ENCODE measurements around the gene UTP3.

The UTP3 gene

DNA sequence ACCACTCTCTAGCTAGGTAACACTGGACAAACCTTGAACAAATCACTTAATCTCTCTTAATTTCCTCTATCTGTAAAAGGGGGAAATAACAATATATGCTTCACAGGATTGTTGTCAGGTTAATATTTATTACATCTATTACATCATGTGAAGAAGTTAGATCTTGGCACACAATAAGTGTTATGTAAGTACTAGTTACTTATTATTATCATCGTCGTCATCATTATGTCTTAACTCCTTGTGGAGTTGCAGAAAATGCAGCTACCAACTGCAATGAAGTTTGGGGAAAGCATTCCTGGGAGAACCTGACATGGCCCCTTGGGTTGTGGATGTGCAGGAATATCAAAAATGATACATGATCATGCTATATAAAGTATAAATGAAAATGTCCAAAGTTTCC is 17.2 kb upstream of the UTP3 start:
- no peak overlapping the region for H3K4me3 ChIP-seq (ENCODE audit: low read depth in 1 of 2, low read length in 2 of 2)
- no peaks in the 10 kb centered on the region for H3K36me3 ChIP-seq (ENCODE audit: insufficient read depth, low read length)
- ATAC-seq (ENCODE audit: insufficient read depth, low read depth), result no peak
- H3K4me1 ChIP-seq (ENCODE audit: insufficient read depth, low read length), result peaks cover 70% of the 10 kb centered on the region
- H4K20me1 ChIP-seq (ENCODE audit: insufficient read depth, low read length), result no peaks in the 10 kb centered on the region
- no peak overlapping the region for H3K9ac ChIP-seq (ENCODE audit: low read depth, low read length)
- no peak overlapping the region for H2AFZ ChIP-seq (ENCODE audit: low read depth, low read length)
- no peaks in the 10 kb centered on the region for H3K9me3 ChIP-seq (ENCODE audit: insufficient read depth, low read length, severe bottlenecking)
- TF ChIP-seq, protein P1, sequence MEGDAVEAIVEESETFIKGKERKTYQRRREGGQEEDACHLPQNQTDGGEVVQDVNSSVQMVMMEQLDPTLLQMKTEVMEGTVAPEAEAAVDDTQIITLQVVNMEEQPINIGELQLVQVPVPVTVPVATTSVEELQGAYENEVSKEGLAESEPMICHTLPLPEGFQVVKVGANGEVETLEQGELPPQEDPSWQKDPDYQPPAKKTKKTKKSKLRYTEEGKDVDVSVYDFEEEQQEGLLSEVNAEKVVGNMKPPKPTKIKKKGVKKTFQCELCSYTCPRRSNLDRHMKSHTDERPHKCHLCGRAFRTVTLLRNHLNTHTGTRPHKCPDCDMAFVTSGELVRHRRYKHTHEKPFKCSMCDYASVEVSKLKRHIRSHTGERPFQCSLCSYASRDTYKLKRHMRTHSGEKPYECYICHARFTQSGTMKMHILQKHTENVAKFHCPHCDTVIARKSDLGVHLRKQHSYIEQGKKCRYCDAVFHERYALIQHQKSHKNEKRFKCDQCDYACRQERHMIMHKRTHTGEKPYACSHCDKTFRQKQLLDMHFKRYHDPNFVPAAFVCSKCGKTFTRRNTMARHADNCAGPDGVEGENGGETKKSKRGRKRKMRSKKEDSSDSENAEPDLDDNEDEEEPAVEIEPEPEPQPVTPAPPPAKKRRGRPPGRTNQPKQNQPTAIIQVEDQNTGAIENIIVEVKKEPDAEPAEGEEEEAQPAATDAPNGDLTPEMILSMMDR (IDR thresholded peaks at IDR 0.05; ENCODE audit: borderline replicate concordance, extremely low read depth, low read length, poor library complexity, severe bottlenecking), result no peak
- no peak for TF ChIP-seq EZH2 (IDR thresholded peaks at IDR 0.05; ENCODE audit: borderline replicate concordance, low read depth, low read length, severe bottlenecking)
- H3K27me3 ChIP-seq (ENCODE audit: insufficient read depth, low read length, poor library complexity), result no peaks in the 10 kb centered on the region
- no peak overlapping the region for H3K4me2 ChIP-seq (ENCODE audit: insufficient read depth, low read length)
- H3K27ac ChIP-seq (ENCODE audit: low read length), result no peak overlapping the region
- DNase-seq, result no peak
- no peaks in the 10 kb centered on the region for H3K79me2 ChIP-seq (ENCODE audit: insufficient read depth, low read length)

DNA sequence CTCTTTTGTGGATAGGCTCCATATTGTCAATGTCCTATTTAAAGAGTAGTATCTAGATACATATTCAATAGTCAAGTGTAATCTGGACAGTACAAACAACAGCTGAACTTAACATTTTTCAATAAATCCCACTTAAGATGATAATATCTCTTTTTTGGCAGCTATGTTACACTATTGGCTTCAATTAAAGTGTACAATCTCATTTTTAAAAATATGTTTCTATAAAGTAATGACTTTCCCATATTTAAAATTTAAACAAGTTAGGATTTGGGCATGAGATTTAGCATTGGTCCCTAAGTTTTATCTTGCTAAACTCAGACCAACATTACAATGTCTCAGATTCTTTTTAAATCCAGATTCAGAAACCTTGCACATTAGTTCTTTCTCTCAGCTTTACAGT is 14.1 kb upstream of the UTP3 start:
- no peak overlapping the region for H2AFZ ChIP-seq (ENCODE audit: low read depth, low read length)
- ATAC-seq (ENCODE audit: insufficient read depth, low read depth), result no peak

DNA sequence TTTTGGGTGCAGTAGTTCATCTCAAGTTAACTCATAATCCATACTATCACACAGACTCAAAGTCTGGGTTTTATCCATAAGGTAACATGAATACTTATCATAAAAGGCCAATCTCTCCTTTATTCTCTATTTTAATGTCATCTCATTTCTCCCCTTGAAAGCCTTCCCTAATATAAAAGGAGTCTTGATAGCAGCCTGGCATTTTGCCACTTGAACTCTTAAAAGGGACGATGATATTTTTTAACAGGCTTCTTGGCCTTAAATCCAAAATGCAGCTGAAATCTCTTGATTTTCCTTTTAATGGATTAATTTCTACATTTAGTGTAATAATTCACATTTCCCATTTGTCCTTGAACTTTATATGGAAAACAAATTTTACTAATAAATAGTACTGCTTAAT is 13.6 kb upstream of the UTP3 start:
- H3K79me2 ChIP-seq (ENCODE audit: insufficient read depth, low read length), result peaks cover 3% of the 10 kb centered on the region
- H3K27me3 ChIP-seq (ENCODE audit: insufficient read depth, low read length, poor library complexity), result no peaks in the 10 kb centered on the region
- TF ChIP-seq, protein P1 (IDR thresholded peaks at IDR 0.05; ENCODE audit: borderline replicate concordance, extremely low read depth, low read length, poor library complexity, severe bottlenecking), result no peak
- no peak for TF ChIP-seq EZH2 (IDR thresholded peaks at IDR 0.05; ENCODE audit: borderline replicate concordance, low read depth, low read length, severe bottlenecking)
- H2AFZ ChIP-seq (ENCODE audit: low read depth, low read length), result no peak overlapping the region
- DNase-seq, result no peak
- no peak overlapping the region for H3K4me3 ChIP-seq (ENCODE audit: low read depth in 1 of 2, low read length in 2 of 2)
- H3K9me3 ChIP-seq (ENCODE audit: insufficient read depth, low read length, severe bottlenecking), result no peaks in the 10 kb centered on the region
- no peaks in the 10 kb centered on the region for H4K20me1 ChIP-seq (ENCODE audit: insufficient read depth, low read length)
- H3K4me2 ChIP-seq (ENCODE audit: insufficient read depth, low read length), result no peak overlapping the region
- peaks cover 75% of the 10 kb centered on the region for H3K4me1 ChIP-seq (ENCODE audit: insufficient read depth, low read length)
- H3K27ac ChIP-seq (ENCODE audit: low read length), result peak overlapping the region; percentile 97
- ATAC-seq (ENCODE audit: insufficient read depth, low read depth), result no peak
- no peaks in the 10 kb centered on the region for H3K36me3 ChIP-seq (ENCODE audit: insufficient read depth, low read length)
- no peak overlapping the region for H3K9ac ChIP-seq (ENCODE audit: low read depth, low read length)

More for the DNA sequence above, 14.1 kb upstream of the UTP3 start:
- Histone ChIP-seq H4K20me1 (ENCODE audit: insufficient read depth, low read length) (no peaks in the 10 kb centered on the region), H3K27me3 (ENCODE audit: insufficient read depth, low read length, poor library complexity) (no peaks in the 10 kb centered on the region), H3K4me1 (ENCODE audit: insufficient read depth, low read length) (peaks cover 72% of the 10 kb centered on the region), H3K79me2 (ENCODE audit: insufficient read depth, low read length) (no peaks in the 10 kb centered on the region), H3K27ac (ENCODE audit: low read length) (peak overlapping the region; percentile 97), H3K9me3 (ENCODE audit: insufficient read depth, low read length, severe bottlenecking) (no peaks in the 10 kb centered on the region), H3K9ac (ENCODE audit: low read depth, low read length) (no peak overlapping the region), H3K4me3 (ENCODE audit: low read depth in 1 of 2, low read length in 2 of 2) (no peak overlapping the region), H3K4me2 (ENCODE audit: insufficient read depth, low read length) (no peak overlapping the region), H3K36me3 (ENCODE audit: insufficient read depth, low read length) (no peaks in the 10 kb centered on the region)
- DNase-seq, result no peak
- TF ChIP-seq, protein P1 (IDR thresholded peaks at IDR 0.05; ENCODE audit: borderline replicate concordance, extremely low read depth, low read length, poor library complexity, severe bottlenecking), result no peak
- no peak for TF ChIP-seq EZH2 (IDR thresholded peaks at IDR 0.05; ENCODE audit: borderline replicate concordance, low read depth, low read length, severe bottlenecking)
